KG1 (cell line): ENCODE data around the gene MIF4GD.
"Not testable (repeated sequence)": the region's sequence is repeated elsewhere in the genome, so short reads cannot be mapped to it uniquely, and the experiment has no call there.

ENCODE experiments used
- DNase-seq: peaks from one replicate; lab custom pipeline; 2025; lab: John Stamatoyannopoulos, UW

The MIF4GD gene, protein sequence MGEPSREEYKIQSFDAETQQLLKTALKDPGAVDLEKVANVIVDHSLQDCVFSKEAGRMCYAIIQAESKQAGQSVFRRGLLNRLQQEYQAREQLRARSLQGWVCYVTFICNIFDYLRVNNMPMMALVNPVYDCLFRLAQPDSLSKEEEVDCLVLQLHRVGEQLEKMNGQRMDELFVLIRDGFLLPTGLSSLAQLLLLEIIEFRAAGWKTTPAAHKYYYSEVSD

DNA sequence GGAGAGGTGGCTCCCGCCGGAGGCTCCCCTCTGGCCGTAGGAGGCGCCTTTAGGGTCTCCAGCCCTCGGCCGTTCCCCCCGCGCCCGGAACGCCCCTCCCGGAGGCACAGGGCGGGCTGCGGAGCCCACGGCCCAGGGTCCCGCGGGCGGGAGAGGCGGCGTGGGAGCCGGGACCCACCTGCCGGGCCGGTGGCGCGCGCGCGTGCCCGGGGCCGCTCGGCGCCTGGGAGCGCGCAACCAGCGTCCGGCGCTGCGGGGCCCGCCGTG, at the start of gene MIF4GD:
Gene MIF4GD, minus strand, starts transcription at position 266 of the 267 bp plus-strand sequence. CDS start 1,036 bp downstream, outside the sequence.
- DNase-seq, result no peak

DNA sequence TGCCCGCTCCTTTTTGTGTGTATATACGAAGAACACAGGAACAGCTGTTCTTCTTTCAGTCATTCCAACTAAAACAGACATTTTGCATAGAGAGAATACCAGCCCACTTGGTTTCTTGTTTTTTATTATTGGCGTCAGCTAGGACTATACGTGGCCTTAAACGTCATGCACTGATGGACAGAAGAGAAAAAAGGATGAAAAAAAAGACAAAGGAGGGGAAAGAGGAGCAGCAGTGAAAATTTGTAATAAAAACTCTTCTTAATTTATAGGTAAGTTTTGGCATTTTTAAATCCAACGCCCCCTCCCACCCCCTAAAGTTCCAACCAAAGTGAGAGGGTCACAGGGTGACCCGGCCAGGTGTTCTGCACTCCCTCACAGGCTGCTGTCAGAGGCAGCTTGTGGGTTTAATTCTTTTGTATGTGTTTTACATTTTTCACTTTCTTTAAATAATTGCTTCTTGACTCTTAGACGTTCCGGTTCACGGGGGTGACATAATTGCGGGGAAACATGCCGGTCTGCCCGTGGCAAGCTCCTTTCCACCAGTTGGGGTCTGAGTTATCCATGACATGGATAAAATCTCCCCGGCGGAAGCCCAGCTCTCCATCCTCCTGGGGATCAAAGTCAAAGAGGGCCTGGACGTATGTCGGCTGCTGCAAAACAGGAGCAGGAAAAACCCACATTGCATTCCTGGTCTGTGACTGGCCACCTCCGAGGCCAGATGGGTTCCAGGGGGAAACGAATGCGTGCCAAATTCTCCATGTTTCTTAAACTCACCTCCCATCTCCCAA, 49.1 kb upstream of the MIF4GD start:
- no peak for DNase-seq

DNA sequence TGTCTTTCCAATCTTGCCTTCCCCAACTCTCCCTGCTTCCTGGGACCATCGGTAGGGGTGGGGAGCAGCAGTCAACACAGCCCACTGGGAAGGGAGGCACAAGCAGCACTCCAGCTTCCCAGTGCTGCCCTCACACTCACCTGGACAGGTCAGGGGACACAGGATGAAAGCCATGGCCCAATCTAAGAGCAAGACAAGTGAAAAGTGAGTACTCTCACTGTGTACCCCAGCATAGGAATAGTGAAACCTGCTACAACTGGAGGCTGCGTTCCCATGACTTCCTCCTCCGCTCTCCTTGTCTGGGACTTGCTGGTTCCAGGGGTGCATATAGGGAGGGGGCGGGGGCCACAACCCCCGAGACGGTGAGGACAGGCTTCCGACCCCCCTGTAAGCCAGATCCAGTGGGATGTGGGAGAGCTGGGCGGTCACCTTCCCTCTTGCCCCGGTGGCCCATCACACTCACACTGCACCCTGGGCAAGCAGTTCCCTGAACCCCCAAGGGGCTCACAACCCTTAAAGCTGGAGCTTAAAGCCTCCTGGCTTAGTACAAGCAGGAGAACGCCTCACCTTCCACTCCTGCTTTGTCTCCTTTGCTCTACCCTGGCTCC, 47.7 kb upstream of the MIF4GD start:
- no peak for DNase-seq

DNA sequence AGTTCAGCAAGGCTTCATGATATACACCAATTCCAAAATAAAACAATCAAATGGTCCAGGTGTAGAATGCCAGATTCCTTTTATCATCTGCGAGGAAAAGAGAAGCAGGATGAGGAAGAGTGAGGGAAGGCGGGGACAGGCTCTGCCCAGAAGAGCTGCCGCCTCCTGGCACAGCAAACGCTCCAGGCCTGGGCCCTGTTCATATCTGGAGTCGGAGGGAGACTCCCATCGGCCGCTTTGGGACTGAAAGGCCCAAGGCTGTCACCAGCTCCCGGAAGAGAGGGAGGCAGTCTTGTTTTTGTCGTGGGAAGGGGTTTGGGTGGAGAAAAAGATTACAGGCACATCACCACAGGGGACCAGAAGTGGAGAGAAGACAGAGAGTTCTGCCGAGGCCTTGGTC, 47.2 kb upstream of the MIF4GD start:
- no peak for DNase-seq

DNA sequence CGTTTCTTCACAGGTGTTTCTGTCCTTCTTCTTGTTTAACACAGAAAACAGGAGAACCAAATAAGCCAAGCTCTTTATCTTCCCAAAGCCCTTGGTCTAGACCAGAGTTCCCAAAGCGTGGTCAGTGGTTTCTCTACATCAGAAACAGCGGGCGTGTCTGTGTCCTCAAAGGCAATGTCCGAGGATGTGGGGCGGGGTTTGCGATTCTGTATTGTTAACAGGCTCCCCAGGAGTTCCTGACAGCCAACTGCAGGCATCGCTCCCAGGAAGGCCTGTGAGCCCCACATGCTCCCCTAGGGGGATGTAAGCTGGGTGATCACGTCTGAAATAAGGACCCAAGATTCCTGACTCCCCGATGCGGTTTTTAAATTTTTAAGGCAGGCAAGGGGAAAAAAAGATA, 46.6 kb upstream of the MIF4GD start:
- DNase-seq, result no peak

DNA sequence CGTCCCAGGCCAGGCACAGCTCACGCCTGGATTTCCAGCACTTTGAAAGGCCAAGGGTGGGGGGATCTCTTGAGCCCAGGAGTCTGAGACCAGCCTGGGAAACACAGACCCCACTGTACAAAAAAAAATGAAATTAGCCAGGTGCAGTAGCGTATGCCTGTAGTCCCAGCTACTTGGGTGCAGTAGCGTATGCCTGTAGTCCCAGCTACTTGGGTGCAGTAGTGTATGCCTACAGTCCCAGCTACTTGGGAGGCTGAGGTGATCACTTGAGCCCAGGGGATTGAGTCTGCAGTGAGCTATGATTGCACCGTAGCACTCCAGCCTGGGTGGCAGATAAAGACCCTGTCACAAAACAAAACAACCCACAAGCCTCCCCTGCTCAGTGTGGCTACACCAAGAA, 45.2 kb upstream of the MIF4GD start:
- no peak for DNase-seq

DNA sequence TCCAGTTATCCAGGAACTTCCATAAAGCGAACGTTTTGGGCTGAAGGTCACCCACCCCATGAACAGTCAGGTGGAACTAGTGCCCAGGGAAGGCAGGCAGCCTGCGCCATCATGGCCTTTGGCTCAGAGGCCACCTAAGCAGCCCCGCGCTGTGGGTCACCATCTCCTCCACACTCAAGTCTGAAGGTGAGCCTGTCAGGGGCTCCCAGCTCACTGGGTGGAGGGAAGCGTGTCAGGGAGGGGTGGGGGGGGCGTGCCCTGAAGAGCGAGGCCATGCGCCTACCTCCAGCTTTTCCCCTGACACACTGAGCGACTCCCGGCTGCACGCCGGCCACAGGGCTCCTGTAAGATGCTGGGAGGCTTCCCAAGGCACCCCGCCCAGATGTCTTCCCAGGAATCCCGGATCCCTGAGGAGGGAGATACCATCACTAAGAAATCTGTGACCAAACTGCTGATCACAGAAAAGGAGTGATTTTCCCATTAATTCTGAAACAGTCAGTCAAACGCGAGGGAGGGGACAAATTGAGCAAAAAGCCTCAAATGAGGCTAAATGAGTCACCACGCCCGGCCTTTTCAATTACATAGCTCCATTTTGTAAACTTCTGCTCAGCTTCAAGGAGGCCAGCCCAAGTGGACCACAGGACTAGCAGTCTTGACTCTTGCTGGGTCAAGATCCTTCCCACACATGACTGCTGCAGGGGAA, 44.7 kb upstream of the MIF4GD start:
- DNase-seq, result no peak

DNA sequence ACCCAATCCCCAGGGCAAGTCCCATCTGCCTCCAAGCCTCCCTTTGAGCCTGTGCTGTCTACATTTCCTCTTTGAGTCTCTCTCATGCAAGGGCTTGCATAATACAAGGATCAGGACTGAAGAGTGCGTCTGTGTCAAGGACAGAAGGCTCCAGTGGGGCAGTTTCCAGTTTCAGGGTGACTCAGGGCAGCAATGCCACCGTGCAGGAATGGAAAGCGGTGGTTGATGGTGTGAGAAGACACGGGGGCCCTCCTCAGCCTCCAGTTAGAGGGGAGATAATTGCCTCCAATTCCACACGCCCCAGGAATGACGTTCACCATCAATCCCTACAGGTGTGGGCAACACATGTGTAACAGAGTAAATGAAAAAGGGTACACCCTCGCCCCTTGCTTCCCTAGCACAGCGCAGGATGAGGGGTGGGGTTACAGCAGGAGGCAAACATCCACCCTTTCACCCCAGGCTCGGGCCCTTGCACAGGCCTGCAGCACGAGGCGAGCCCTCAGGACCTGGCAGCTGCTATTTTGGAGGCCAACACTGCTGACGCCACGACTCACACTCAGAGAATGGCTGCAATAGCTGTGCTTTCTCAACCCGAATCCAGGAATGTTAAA, 43.0 kb upstream of the MIF4GD start:
- no peak for DNase-seq

DNA sequence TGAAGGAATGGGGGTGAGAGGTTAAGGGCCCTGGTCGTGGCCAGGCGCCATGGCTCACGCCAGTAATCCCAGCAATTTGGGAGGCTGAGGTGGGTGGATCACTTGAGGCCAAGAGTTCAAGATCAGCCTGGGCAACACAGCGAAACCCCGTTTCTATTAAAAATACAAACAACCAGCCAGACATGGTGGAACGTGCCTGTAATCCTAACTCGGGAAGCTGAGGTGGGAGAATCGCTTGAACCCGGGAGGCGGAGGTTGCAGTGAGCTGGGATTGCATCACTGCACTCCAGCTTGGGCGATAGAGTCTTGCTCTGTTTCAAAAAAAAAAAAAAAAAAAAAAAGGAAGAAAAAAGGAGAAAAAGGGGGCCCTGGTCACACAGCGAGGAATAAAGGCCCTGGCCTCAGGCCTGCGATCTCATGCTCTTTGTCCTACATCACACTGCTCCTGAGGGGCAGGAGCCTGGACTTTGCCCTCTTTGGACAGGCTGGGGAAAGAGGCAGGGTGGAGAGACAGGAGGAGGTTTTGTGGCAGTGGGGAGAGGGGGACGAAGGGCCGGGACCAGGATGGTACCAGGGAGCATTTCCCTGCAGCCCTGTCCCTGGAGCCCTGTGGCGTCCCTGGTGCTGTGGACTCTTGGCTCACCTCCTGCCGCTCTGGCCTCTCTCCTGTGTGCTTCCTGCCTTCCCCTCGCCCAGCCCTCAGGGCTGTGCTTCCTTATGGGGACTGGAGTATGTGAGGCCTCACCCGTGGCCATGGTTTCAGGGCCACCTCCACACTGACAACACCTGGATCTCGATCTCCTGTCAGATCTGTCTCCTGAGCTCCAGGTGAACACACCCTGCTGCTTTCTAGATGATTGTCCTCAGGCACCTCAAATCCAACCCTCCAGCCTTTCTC, 38.0 kb upstream of the MIF4GD start:
- DNase-seq, result no peak

DNA sequence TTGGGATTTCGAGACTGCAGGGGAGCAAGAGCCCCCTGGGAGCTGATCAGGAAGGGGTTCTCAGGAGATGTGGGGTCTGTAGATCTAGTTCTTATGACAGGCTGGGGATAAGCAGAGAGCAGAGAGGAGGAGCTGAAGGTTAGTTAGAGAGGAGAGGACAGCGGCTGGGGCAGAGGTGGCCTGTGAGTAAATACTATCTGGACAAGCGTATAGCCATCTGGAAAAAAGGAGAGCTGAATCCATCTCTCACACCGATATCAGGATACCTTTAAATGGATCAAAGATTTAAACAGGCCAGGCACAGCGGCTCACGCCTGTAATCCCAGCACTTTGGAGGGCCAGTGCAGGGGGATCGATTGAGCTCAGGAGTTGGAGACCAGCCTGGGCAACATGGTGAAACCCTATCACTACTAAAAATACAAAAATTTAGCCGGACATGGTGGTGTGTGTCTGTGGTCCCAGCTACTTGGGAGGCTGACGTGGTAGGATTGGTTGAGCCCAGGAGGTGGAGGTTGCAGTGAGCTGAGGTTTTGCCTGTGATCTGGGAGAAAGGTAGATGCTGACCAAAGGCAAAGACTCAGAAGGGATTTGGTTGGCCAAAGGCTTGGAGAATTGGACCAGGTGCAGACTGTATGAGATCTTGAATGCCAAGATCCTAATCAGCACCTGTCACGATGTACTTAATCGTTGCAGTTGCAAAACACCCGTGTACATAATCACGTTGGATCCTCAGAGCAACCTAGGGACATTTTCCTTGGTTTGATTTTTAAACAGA, 37.1 kb upstream of the MIF4GD start:
- no peak for DNase-seq

DNA sequence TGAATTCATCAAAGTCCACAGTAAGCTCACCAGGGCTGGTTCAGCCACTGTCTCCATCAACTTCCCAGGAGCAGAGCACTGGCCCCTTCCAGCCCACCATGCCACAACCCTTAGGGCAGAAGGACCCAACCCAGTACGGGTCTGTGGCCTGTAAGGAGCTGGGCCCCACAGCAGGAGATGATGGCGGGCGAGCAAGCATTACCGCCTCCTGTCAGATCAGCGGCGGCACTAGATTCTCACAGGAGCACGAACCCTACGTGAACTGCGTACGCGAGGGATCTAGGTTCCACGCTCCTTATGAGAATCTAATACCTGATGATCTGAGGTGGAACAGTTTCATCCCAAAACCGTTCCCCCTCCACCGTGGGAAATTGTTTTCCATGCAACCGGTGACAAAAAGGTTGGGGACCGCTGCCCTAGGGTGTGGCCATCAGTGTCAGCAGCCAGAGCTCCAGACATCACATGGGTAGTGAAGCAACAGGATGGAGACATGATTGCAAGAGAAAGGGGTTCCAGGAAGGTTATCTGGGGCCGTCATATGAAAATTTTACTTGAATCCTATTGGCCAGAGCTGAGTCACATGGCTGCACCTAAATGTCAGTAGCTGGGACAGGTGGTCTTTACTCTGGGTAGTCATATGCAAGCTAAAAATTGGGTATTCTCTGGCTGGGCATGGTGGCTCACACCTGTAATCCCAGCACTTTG, 30.6 kb upstream of the MIF4GD start:
- DNase-seq, result no peak

DNA sequence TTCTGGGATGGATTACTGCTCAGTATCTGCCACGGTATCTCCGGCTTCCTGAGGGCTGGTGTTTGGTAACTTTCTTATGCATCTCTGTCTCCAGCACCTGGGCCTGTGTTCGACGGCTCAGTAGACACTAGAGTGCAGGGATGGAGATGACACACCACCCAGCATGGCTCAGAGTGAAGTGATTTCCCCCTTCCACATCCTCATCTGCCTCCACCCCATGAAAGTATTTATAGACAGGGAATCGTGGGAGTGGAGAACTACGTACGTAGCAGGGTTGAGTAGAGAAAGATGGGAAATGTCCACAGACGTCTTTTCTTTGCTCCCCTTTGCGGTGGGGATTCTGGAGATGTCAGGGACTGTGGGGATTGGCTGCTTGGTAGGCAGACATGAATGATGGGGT, 30.0 kb upstream of the MIF4GD start:
- DNase-seq, result no peak

DNA sequence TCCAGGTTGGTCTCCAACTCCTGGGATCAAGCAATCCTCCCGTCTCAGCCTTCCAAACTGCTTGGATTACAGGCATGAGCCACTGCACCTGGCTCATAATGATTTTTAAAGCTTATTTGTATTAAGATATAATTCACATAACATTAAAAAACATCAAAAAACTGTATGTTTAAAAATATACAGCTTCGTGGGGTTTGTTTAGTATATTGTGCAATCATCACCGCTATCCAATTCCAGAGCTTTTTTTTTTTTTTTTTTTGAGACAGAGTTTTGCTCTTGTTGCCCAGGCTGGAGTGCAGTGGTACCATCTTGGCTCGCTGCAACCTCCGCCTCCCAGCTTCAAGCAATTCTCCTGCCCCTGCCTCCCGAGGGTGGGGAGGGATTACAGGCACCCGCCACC, 29.2 kb upstream of the MIF4GD start:
- no peak for DNase-seq

DNA sequence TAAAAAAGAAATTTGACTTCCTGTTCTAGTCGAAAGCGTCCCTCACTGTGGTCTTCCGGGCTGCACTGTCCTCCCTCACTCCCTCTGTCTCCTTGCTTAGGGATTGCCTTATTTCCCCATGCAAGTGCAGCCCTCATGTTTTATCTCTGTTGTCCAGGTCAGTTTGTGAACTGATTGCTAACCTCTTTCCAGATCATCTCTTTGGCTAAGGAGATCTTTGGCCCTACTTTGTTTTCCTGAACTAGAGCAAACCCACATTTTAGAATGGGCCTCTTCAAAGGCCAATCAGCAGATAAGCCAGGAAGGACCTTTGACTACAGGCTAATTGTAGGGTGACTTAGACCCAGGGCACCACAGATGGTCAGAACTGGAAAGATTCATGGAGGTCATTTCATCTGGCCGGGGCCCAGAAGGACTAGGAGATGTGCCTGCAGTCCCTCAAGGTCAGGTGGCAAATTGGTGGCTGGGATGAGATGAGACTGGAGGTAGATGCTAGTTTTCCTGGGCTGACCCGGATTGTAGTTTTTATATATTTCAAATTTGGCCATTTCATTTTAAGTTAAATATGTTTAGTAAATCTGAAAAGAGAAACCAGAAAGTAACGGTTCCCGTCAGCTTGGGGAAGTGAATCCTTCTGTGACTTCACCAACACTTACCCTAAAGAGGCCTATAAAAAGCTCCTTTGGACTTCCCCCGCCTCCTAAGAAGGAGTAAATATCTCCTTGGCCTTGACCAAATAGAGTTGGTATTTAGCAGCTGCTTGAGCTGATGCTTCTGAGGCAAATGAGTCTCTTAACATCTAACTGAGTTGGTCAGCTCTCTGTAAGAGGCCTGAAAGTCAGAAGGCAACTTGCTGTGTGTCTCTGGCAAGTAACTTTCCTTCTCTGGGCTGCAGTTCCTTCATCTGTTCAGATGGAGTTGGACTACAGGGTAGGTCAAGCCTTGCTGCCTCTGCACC, 24.4 kb upstream of the MIF4GD start:
- no peak for DNase-seq

DNA sequence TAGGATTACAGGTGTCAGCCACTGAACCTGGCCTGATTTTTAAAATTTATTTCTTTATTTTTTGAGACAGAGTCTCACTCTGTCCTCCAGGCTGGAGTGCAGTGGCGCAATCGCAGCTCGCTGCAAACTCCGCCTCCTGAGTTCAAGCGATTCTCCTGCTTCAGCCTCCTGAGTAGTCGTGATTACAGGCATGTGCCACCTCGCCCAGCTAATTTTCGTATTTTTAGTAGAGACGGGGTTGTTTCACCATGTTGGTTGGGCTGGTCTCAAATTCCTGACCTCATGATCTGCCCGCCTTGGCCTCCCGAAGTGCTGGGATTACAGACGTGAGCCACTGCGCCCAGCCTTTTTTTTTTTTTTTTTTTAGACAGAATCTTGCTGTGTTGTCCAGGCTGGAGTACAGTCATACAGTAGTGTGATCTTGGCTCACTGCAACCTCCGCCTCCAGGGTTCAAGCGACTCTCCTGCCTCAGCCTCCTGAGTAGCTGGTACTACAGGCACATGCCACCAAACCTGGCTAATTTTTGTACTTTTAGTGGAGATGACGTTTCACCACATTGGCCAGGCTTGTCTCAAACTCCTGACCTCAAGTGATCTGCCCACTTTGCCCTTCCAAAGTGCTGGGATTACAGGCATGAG, 21.9 kb upstream of the MIF4GD start:
- not testable (repeated sequence) for DNase-seq

DNA sequence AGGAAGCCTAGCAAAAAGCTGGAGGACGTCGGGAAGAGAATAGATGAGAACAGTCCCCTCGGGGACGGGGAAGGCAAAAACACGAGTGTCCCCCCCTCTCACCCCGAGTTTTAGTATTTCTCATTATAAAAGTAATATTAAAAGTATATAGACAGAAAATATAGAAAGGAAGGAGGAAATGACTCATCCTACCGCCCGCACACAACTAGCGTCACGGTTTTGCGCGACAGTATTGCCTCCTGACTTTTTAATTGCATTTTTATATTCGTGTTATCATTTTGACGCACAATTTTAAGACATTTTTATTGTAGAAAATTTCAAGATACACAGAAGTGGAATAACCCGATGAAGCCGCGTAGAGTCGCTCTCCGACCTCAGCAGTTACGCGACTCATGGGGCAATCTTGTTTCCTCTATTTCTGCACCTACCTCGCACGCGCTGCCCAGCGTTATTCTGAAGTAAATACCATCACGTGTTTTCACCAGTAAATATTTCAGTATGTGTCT, 18.9 kb upstream of the MIF4GD start:
- DNase-seq, result peak; percentile 72

DNA sequence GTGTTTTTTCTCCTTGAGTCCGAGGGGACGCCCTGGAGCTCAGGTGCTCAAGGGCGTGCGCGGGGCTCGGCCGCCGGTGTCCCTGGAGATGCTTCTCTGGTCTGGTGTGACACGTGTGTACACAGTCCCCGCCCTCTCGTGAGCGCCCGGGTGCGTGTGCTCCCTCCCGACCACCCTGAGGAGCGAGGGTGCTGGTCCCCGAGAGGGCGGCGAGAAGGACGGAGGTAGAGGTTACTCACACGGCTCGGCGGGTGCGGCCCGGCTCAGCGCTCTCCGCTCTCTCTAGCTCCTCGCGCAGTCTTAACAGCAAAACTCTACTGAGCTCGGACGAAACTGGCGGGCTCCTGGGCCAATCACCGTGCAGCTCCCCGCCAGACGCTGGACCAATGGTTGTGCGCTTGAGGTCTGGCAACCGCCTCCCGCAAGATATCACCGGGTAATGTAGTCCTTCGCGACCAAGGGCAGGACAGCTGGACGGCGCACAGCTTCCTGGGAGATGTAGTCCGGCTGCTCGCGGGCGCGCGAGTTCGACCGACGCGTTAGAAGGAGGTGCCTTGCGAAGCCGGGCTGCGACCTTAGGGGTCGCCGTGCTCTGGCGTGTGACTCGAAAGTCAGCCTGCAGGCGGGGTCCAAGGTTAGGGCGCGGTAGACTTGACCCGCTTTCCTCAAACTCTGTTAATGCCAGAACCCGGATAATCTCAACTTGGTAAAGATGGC, 18.2 kb upstream of the MIF4GD start, which contains the start of gene SLC25A19:
Gene SLC25A19, minus strand, starts transcription at position 319 of the 717 bp plus-strand sequence. CDS start 2,669 bp downstream, outside the sequence.
- DNase-seq, result peak; percentile 92
